ENCODE data around the gene RFTN1.

Gene RFTN1

GRCh38 chr3:16439848-16440708, 73.4 kb downstream of the RFTN1 start:
- DNase-seq: no peak

GRCh38 chr3:16439163-16439847, 74.2 kb downstream of the RFTN1 start:
- DNase-seq: no peak

GRCh38 chr3:16437640-16438039, 75.9 kb downstream of the RFTN1 start:
- DNase-seq: no peak

- no peak for DNase-seq
Observed at GRCh38 chr3:16433701-16434151, 79.8 kb downstream of the RFTN1 start.

- DNase-seq: no peak
Observed at GRCh38 chr3:16432714-16433113, 80.8 kb downstream of the RFTN1 start.

GRCh38 chr3:16430717-16431630, 82.5 kb downstream of the RFTN1 start:
- DNase-seq: no peak

GRCh38 chr3:16429086-16429485, 84.4 kb downstream of the RFTN1 start:
- DNase-seq: no peak

- DNase-seq: no peak
Observed at GRCh38 chr3:16428612-16429011, 84.9 kb downstream of the RFTN1 start.

- DNase-seq: no peak
Observed at GRCh38 chr3:16427103-16427965, 86.2 kb downstream of the RFTN1 start.

- no peak for DNase-seq
Observed at GRCh38 chr3:16426665-16427064, 86.8 kb downstream of the RFTN1 start.

- no peak for DNase-seq
Observed at GRCh38 chr3:16426029-16426400, 87.5 kb downstream of the RFTN1 start.

GRCh38 chr3:16425398-16426028, 88.0 kb downstream of the RFTN1 start:
- no peak for DNase-seq

- DNase-seq: no peak
Observed at GRCh38 chr3:16423947-16424673, 89.4 kb downstream of the RFTN1 start.

GRCh38 chr3:16423298-16423697, 90.2 kb downstream of the RFTN1 start:
- no peak for DNase-seq

GRCh38 chr3:16419640-16420241, 93.8 kb downstream of the RFTN1 start:
- no peak for DNase-seq

- no peak for DNase-seq
Observed at GRCh38 chr3:16417945-16418739, 95.4 kb downstream of the RFTN1 start.

- DNase-seq: no peak
Observed at GRCh38 chr3:16415911-16416476, 97.5 kb downstream of the RFTN1 start.

GRCh38 chr3:16413321-16413720, 100.2 kb downstream of the RFTN1 start:
- DNase-seq: no peak
